HepG2 (cell line): ENCODE data around the gene DIMT1. TPM values are rescaled to one million over a fixed set of nuclear protein-coding genes. Genes with fewer than 3 reads are reported as not detected.
A peak's percentile ranks its signal among the peaks of the same experiment; 100 is the strongest.

Source experiments
- BCLAF1 ChIP-seq: fragments of 450-650 bp; IDR thresholded peaks from 2 replicates; pipeline ENCODE4 v1.6.1; 2017; ENCODE audit warnings: mild to moderate bottlenecking
- FOXO1 ChIP-seq: sonication (generic); formaldehyde crosslinking; IDR thresholded peaks from 2 replicates; pipeline ENCODE4 v1.4.0; 2020; ENCODE audit warnings: missing genetic modification reagents
- HMGXB3 ChIP-seq: sonication (generic); formaldehyde crosslinking; IDR thresholded peaks from 2 replicates; pipeline ENCODE4 v1.4.0; 2020; ENCODE audit warnings: missing genetic modification reagents, borderline replicate concordance
- MTF2 ChIP-seq: sonication (generic); formaldehyde crosslinking; IDR thresholded peaks from 2 replicates; pipeline ENCODE4 v1.5.0; 2020; ENCODE audit warnings: missing genetic modification reagents, borderline replicate concordance
- NFE2 ChIP-seq: sonication (generic); formaldehyde crosslinking; IDR thresholded peaks from 2 replicates; pipeline ENCODE4 v1.4.0; 2020; ENCODE audit warnings: missing genetic modification reagents
- PAWR ChIP-seq: sonication (generic); formaldehyde crosslinking; IDR thresholded peaks from 2 replicates; pipeline ENCODE4 v1.4.0; 2020; ENCODE audit warnings: missing genetic modification reagents, mild to moderate bottlenecking, borderline replicate concordance
- SMARCE1 ChIP-seq: fragments of 450-650 bp; IDR thresholded peaks from 2 replicates; pipeline ENCODE4 v1.6.1; 2017; ENCODE audit warnings: borderline replicate concordance
- THAP7 ChIP-seq: sonication (generic); formaldehyde crosslinking; IDR thresholded peaks from 2 replicates; pipeline ENCODE4 v1.8.1; 2023; ENCODE audit warnings: mild to moderate bottlenecking, missing genetic modification reagents
- ZFP1 ChIP-seq: IDR thresholded peaks from 2 replicates; pipeline ENCODE4 v1.6.1; 2016
- ZHX1 ChIP-seq: sonication (generic); formaldehyde crosslinking; IDR thresholded peaks from 2 replicates; pipeline ENCODE4 v1.8.1; 2022; ENCODE audit warnings: low read depth, mild to moderate bottlenecking, missing genetic modification reagents
- ZNF3 ChIP-seq: IDR thresholded peaks from 2 replicates; pipeline ENCODE4 v1.7.0; 2017; ENCODE audit warnings: inconsistent platforms
- ZNF460 ChIP-seq: sonication (generic); formaldehyde crosslinking; IDR thresholded peaks from 2 replicates; pipeline ENCODE4 v1.5.1; 2020; ENCODE audit warnings: missing genetic modification reagents, mild to moderate bottlenecking, borderline replicate concordance
- ZNF552 ChIP-seq: sonication (generic); formaldehyde crosslinking; IDR thresholded peaks from 2 replicates; pipeline ENCODE4 v1.9.0; 2022; ENCODE audit warnings: missing genetic modification reagents, mild to moderate bottlenecking, borderline replicate concordance
- ZNF615 ChIP-seq: sonication (generic); formaldehyde crosslinking; IDR thresholded peaks from 2 replicates; pipeline ENCODE4 v1.5.0; 2020; ENCODE audit warnings: mild to moderate bottlenecking, missing genetic modification reagents, borderline replicate concordance
- ZNF749 ChIP-seq: sonication (generic); formaldehyde crosslinking; IDR thresholded peaks from 2 replicates; pipeline ENCODE4 v1.8.0; 2022; ENCODE audit warnings: mild to moderate bottlenecking, missing genetic modification reagents, moderate library complexity, borderline replicate concordance
- polyA plus RNA-seq, 8 experiments: library from polyadenylated mRNA; depleted of rRNA in 3 of 8; stranded (reverse) in 7 of 8; unstranded in 1 of 8; fragments of >200 nt; fragmentation: Illumina TruSeq in 4 of 8; extraction: Trizol in 4 of 8; gene quantifications; 2 replicates each; pipeline versions ENCODE4 v1.2.1 to v1.2.3, GENCODE V29; 2011 to 2016; ENCODE audit warnings: low read depth in 4 of 8, missing spikeins in 1 of 8, mixed read lengths in 1 of 8; ENCODE audit not compliant: insufficient read depth in 1 of 8
- total RNA-seq, 5 experiments: library from RNA; depleted of rRNA; stranded (reverse); fragments of >200 nt; fragmentation: Illumina TruSeq; extraction: Trizol; gene quantifications; 2 replicates each; pipeline ENCODE4 v1.2.3, GENCODE V29; 2016; ENCODE audit warnings: low read depth in 1 of 5

DIMT1 gene
- total and polyA plus RNA-seq, 2 of the 13 experiments (the other 11 are each of a cell fraction or from before 2014, with no cell fraction given), result 16.1 to 35.2 TPM

GRCh38 chr5:62403411-62404250 lies at the start of gene DIMT1 (continued):
- TF ChIP-seq HMGXB3 (CRISPR knock-in tag) (peak; percentile 59; the same call in 1 of the 2 replicates), ZNF3 (CRISPR knock-in tag) (no peak), NFE2 (CRISPR knock-in tag) (no peak), ZNF749 (CRISPR knock-in tag) (peak; percentile 92; the same call in 1 of the 2 replicates), MTF2 (CRISPR knock-in tag) (0 out of 2 replicates have a peak, but pooled peaks have one; percentile 34), BCLAF1 (no peak), ZFP1 (CRISPR knock-in tag) (peak; percentile 80), ZNF460 (CRISPR knock-in tag) (no peak; the same call in 1 of the 2 replicates), PAWR (CRISPR knock-in tag) (peak; percentile 34; the same call in 1 of the 2 replicates), FOXO1 (CRISPR knock-in tag) (peak; percentile 71), ZHX1 (CRISPR knock-in tag) (peak; percentile 67; the same call in 1 of the 2 replicates), SMARCE1 (no peak), ZNF615 (CRISPR knock-in tag) (peak; percentile 46; the same call in 1 of the 2 replicates), THAP7 (CRISPR knock-in tag) (peak; percentile 77; the same call in 1 of the 2 replicates), ZNF552 (CRISPR knock-in tag) (peak; percentile 91)
